GM12874 (cell line): ENCODE data around the gene RPL26.

Source experiments
- CTCF ChIP-seq: IDR thresholded peaks from 2 replicates; pipeline ENCODE4 v1.5.1; 2011; ENCODE audit warnings: low read depth, mild to moderate bottlenecking, control low read depth, low read length, moderate library complexity; ENCODE audit not compliant: insufficient read depth

RPL26 gene

GRCh38 chr17:8371786-8372185 is 11.2 kb downstream of the RPL26 start:
- no peak for TF ChIP-seq CTCF

- no peak for TF ChIP-seq CTCF
These were observed 13.0 kb downstream of the RPL26 start for GRCh38 chr17:8369944-8370343.

GRCh38 chr17:8368193-8368592 is 14.8 kb downstream of the RPL26 start:
- TF ChIP-seq CTCF, result no peak

GRCh38 chr17:8366231-8366630 is 16.8 kb downstream of the RPL26 start:
- no peak for TF ChIP-seq CTCF

GRCh38 chr17:8365143-8365542 is 17.9 kb downstream of the RPL26 start:
- no peak for TF ChIP-seq CTCF

GRCh38 chr17:8362651-8363332 is 20.2 kb downstream of the RPL26 start:
- TF ChIP-seq CTCF, result no peak

- TF ChIP-seq CTCF, result no peak
These were observed 22.2 kb downstream of the RPL26 start for GRCh38 chr17:8360751-8361150.

GRCh38 chr17:8360260-8360659 is 22.7 kb downstream of the RPL26 start:
- no peak for TF ChIP-seq CTCF
